Right ventricle myocardium inferior (tissue), 1 donor: ENCODE data around the gene RHOU. TPM values are rescaled to one million over a fixed set of nuclear protein-coding genes. Genes with fewer than 3 reads are reported as not detected.
"Not testable (repeated sequence)": the region's sequence is repeated elsewhere in the genome, so short reads cannot be mapped to it uniquely, and the experiment has no call there.

Experiments
- ATAC-seq: fragments of 200-7000 bp; cut with Tn5 transposase; one replicate; pipeline ENCODE4 v1.9.1; 2020; ENCODE audit warnings: mild to moderate bottlenecking, moderate library complexity
- DNase-seq: peaks from one replicate; pipeline ENCODE4 v3.0.0; 2021; ENCODE audit errors: missing footprints
- intact Hi-C: fragments of 100-400 bp; cut with DNase I; formaldehyde crosslinking; loops from one replicate; pipeline ENCODE4 v1.11.0; 2022
- total RNA-seq: library from RNA; stranded (reverse); fragmentation: NEBNext Ultra II Directional; extraction: Animal tissue kit (Norgen Biotek cat#: 25700); gene quantifications from one replicate; pipeline ENCODE4 v1.2.1, GENCODE V29; 2021
- donor health status: DM: no; HTN: yes; CAD: no; lungs with severe emphysema.

Gene RHOU
- total RNA-seq, 1 donor from 2014 or later: 5.4 TPM

- ATAC-seq (no peak), DNase-seq (no peak)
- intact Hi-C loops: no loop called here
Measured at GRCh38 chr1:228752675-228753265, 17.5 kb downstream of the RHOU start.

GRCh38 chr1:228753287-228753686 lies 18.0 kb downstream of the RHOU start:
- intact Hi-C loops: no loop called here
- ATAC-seq: no peak
- DNase-seq: no peak

- ATAC-seq: peak; percentile 57
- DNase-seq: no peak
- intact Hi-C loops: no loop called here
Measured at GRCh38 chr1:228753786-228754360, 18.6 kb downstream of the RHOU start.

- intact Hi-C loops: no loop called here
- ATAC-seq: no peak
Measured at GRCh38 chr1:228754646-228755268, 19.5 kb downstream of the RHOU start.

GRCh38 chr1:228755800-228756199 lies 20.5 kb downstream of the RHOU start:
- ATAC-seq (no peak), DNase-seq (no peak)
- intact Hi-C loops: no loop called here

More at GRCh38 chr1:228754646-228755268, 19.5 kb downstream of the RHOU start:
- DNase-seq: no peak

GRCh38 chr1:228756457-228756856 lies 21.2 kb downstream of the RHOU start:
- intact Hi-C loops: no loop called here
- DNase-seq: no peak
- no peak for ATAC-seq

GRCh38 chr1:228758447-228758846 lies 23.2 kb downstream of the RHOU start:
- DNase-seq: no peak
- ATAC-seq: no peak
- intact Hi-C loops: no loop called here

GRCh38 chr1:228760979-228761378 lies 25.7 kb downstream of the RHOU start:
- intact Hi-C loops: no loop called here
- ATAC-seq (no peak), DNase-seq (no peak)

GRCh38 chr1:228763561-228763960 lies 28.3 kb downstream of the RHOU start:
- intact Hi-C loops: no loop called here
- ATAC-seq: no peak

GRCh38 chr1:228765168-228765946 lies 30.1 kb downstream of the RHOU start:
- DNase-seq (no peak), ATAC-seq (no peak)
- intact Hi-C loops: no loop called here

More at GRCh38 chr1:228763561-228763960, 28.3 kb downstream of the RHOU start:
- no peak for DNase-seq

- intact Hi-C loops: no loop called here
- ATAC-seq: no peak
Measured at GRCh38 chr1:228766788-228767187, 31.5 kb downstream of the RHOU start.

GRCh38 chr1:228767636-228768354 lies 32.5 kb downstream of the RHOU start:
- DNase-seq (no peak), ATAC-seq (no peak)
- intact Hi-C loops: no loop called here

More at GRCh38 chr1:228766788-228767187, 31.5 kb downstream of the RHOU start:
- DNase-seq: no peak

- intact Hi-C loops: no loop called here
- DNase-seq (no peak), ATAC-seq (no peak)
Measured at GRCh38 chr1:228768355-228769000, 33.2 kb downstream of the RHOU start.

- ATAC-seq: no peak
- DNase-seq: no peak
- intact Hi-C loops: no loop called here
Measured at GRCh38 chr1:228770779-228771223, 35.5 kb downstream of the RHOU start.

- intact Hi-C loops: no loop called here
- DNase-seq: no peak
- ATAC-seq: no peak
Measured at GRCh38 chr1:228772516-228773212, 37.4 kb downstream of the RHOU start.

GRCh38 chr1:228775946-228776345 lies 40.7 kb downstream of the RHOU start:
- intact Hi-C loops, ATAC-seq, DNase-seq: not testable (repeated sequence)

GRCh38 chr1:228776449-228776848 lies 41.2 kb downstream of the RHOU start:
- intact Hi-C loops: no loop called here
- DNase-seq (no peak), ATAC-seq (no peak)

- ATAC-seq (no peak), DNase-seq (no peak)
- intact Hi-C loops: no loop called here
Measured at GRCh38 chr1:228777236-228777635, 42.0 kb downstream of the RHOU start.
